Measurements from ENCODE around the gene NINJ1. TPM values are rescaled to one million over a fixed set of nuclear protein-coding genes. Genes with fewer than 3 reads are reported as not detected.

The NINJ1 gene
- total RNA-seq, 4 donors from 2014 or later, result 47.0 to 56.8 (median 54.5) TPM

GRCh38 chr9:93178851-93179786, 45.1 kb upstream of the NINJ1 start:
- DNase-seq, result no peak
- TF ChIP-seq CTCF (IDR thresholded peaks at IDR 0.05) (no peak), POLR2A (IDR thresholded peaks at IDR 0.05) (no peak)
- H3K4me3 ChIP-seq, result no peak overlapping the region
- H3K36me3 ChIP-seq, result no peaks in the 10 kb centered on the region
- no peak overlapping the region for H3K27ac ChIP-seq
- H3K27me3 ChIP-seq, result no peaks in the 10 kb centered on the region
- no peaks in the 10 kb centered on the region for H3K9me3 ChIP-seq
- peaks cover 4 to 13% (median 5%) of the 10 kb centered on the region in 4 donors for H3K4me1 ChIP-seq

GRCh38 chr9:93177676-93178075, 43.6 kb upstream of the NINJ1 start:
- peaks cover 0 to 6% (median 0%) of the 10 kb centered on the region in 4 donors for H3K4me1 ChIP-seq
- no peak overlapping the region for H3K27ac ChIP-seq
- H3K36me3 ChIP-seq, result no peaks in the 10 kb centered on the region
- H3K27me3 ChIP-seq, result no peaks in the 10 kb centered on the region
- DNase-seq, result no peak
- no peaks in the 10 kb centered on the region for H3K9me3 ChIP-seq
- no peak overlapping the region for H3K4me3 ChIP-seq
- TF ChIP-seq POLR2A (IDR thresholded peaks at IDR 0.05), result no peak
- no peak for TF ChIP-seq CTCF (IDR thresholded peaks at IDR 0.05)

- DNase-seq, result no peak
- no peak overlapping the region for H3K27ac ChIP-seq
- H3K36me3 ChIP-seq, result no peaks in the 10 kb centered on the region
- peaks cover 0 to 5% (median 0%) of the 10 kb centered on the region in 4 donors for H3K4me1 ChIP-seq
- no peak for TF ChIP-seq POLR2A (IDR thresholded peaks at IDR 0.05)
- TF ChIP-seq CTCF (IDR thresholded peaks at IDR 0.05), result no peak
- H3K27me3 ChIP-seq, result no peaks in the 10 kb centered on the region
- no peak overlapping the region for H3K4me3 ChIP-seq
- no peaks in the 10 kb centered on the region for H3K9me3 ChIP-seq
Observed at GRCh38 chr9:93174976-93175375, 40.9 kb upstream of the NINJ1 start.

GRCh38 chr9:93173365-93174051, 39.5 kb upstream of the NINJ1 start:
- H3K9me3 ChIP-seq, result no peaks in the 10 kb centered on the region
- H3K4me1 ChIP-seq, result peaks cover 0 to 5% (median 0%) of the 10 kb centered on the region in 4 donors
- no peaks in the 10 kb centered on the region for H3K27me3 ChIP-seq
- no peak overlapping the region for H3K4me3 ChIP-seq
- peak in 1 of 3 donors; percentile 57 for DNase-seq
- no peaks in the 10 kb centered on the region for H3K36me3 ChIP-seq
- H3K27ac ChIP-seq, result no peak overlapping the region
- TF ChIP-seq POLR2A (IDR thresholded peaks at IDR 0.05) (no peak), CTCF (IDR thresholded peaks at IDR 0.05) (no peak)

- Histone ChIP-seq H3K4me3 (no peak overlapping the region), H3K9me3 (no peaks in the 10 kb centered on the region), H3K27ac (no peak overlapping the region)
Observed at GRCh38 chr9:93172666-93173364, 38.8 kb upstream of the NINJ1 start.

More at GRCh38 chr9:93172666-93173364, 38.8 kb upstream of the NINJ1 start:
- Histone ChIP-seq H3K4me1 (peaks cover 0 to 5% (median 0%) of the 10 kb centered on the region in 4 donors), H3K36me3 (no peaks in the 10 kb centered on the region), H3K27me3 (no peaks in the 10 kb centered on the region)
- TF ChIP-seq CTCF (IDR thresholded peaks at IDR 0.05) (no peak), POLR2A (IDR thresholded peaks at IDR 0.05) (no peak)
- no peak for DNase-seq

Data from Peyer's patch (tissue), 4 donors.